Astrocyte of the cerebellum (primary cell): ENCODE measurements around the gene TEX101.
A peak's percentile ranks its signal among the peaks of the same experiment; 100 is the strongest.

Experiments used
- DNase-seq: peaks from one replicate; pipeline ENCODE4 v3.0.0-alpha.2; 2011; ENCODE audit warnings: low read depth
- H3K4me3 ChIP-seq: 2 replicates; pipeline ENCODE4 v1.5.1; 2011; ENCODE audit warnings: mild to moderate bottlenecking, low read depth, low read length, moderate library complexity
- CTCF ChIP-seq: IDR thresholded peaks from 2 replicates; pipeline ENCODE4 v1.5.1; 2012; ENCODE audit warnings: low read length, low read depth, moderate library complexity, mild to moderate bottlenecking; ENCODE audit errors: missing control alignments
- in situ Hi-C: cut with HindIII; loops from 2 replicates; pipeline ENCODE4 v1.10.0; 2017; ENCODE audit warnings: low sequenced_read_pairs

TEX101 gene

DNA sequence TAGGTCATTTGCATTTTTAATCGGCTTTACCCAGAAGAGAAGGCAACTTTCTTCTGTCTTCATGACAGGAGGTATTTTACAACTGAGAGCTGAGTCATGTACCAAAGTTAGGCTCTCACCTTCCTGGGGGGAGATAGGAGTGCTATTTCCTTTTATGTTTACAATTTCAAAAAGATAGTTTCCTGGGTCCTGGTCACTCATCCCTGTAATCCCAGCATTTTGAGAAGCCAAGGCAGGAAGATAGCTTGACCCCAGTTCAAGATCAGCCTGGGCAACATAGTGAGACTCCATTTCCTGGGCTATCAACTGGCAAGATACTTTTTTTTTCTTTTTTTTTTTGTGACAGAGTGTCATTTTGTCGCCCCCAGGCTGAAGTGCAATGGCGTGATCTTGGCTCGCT, 43.1 kb downstream of the TEX101 start:
- DNase-seq = no peak
- in situ Hi-C loops = no loop called here
- no peak for TF ChIP-seq CTCF
- H3K4me3 ChIP-seq = no peak overlapping the region

DNA sequence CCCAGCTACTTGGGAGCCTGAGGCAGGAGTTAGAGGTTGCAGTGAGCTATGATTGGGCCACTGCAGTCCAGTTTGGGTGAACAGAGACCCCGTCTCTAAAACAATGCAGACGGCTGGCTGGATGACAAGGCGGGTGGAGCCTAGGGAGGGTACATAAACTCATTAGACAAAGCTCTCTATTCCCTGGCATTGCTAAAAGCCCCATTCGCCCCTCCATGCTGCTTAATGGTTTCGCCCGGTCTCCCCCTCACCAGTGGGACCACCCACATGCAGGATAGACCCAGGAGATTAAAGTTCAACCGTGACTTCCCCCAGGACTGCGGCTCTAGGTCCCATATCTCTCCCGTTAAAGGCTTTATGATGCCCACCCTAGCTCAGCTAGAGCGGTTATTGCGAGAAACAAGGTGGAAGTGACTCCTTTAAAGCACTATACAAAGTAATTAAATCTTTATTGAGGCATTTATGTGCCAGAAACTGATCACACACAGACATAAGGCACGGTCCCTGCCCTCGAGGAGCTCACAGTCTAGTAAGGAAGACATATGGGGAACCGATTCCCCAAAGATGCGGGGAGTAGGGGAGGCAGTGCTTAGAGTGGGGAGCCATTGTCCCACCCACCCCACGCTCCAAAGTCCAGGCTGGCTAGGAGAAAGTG, 45.8 kb downstream of the TEX101 start:
- in situ Hi-C loops = no loop called here
- DNase-seq = no peak
- no peak for TF ChIP-seq CTCF
- H3K4me3 ChIP-seq = no peak overlapping the region

- in situ Hi-C loops = no loop called here
- DNase-seq = no peak
- H3K4me3 ChIP-seq = no peak overlapping the region
- TF ChIP-seq CTCF = no peak
Measured at GRCh38 chr19:43461303-43461702, 46.6 kb downstream of the TEX101 start.

GRCh38 chr19:43462383-43462782, 47.7 kb downstream of the TEX101 start:
- in situ Hi-C loops = no loop called here
- DNase-seq = no peak
- TF ChIP-seq CTCF = no peak
- no peak overlapping the region for H3K4me3 ChIP-seq

DNA sequence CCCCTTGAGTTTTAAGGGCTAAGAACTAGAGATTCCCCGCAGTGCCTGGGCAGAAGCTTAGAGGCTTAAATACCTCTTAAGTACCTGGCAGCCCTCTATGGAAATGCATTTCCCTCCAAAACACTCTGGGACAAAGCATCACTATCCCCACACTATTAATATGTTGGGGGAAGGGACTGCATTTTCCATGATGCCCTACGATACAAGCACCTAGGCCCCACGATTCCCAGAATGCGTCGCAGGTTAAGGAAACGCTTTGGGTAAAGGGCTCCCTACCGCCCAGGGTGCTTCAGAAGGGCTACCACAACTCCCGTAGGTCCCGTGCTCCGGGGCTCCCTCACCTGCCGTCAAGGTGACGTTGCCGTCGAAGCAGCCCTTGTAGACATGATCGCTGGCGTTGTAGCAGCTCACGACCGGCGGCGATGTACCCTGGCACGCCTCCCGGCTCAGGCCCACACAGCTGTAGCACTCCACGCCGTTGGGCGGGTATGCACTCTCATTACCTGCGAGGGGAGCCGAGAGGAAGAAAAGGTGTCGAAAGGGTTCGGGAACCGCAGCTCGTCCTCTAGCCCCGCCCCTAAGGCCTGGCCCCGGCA, 48.2 kb downstream of the TEX101 start:
- no peak for DNase-seq
- in situ Hi-C loops = no loop called here
- no peak for TF ChIP-seq CTCF
- H3K4me3 ChIP-seq = peak overlapping the region; percentile 48

GRCh38 chr19:43463381-43464133, 48.9 kb downstream of the TEX101 start:
- in situ Hi-C loops = no loop called here
- TF ChIP-seq CTCF = no peak
- peak; percentile 52 for DNase-seq
- peak overlapping the region; percentile 48 for H3K4me3 ChIP-seq
